ENCODE data around the gene ADIG. TPM values are rescaled to one million over a fixed set of nuclear protein-coding genes. Genes with fewer than 3 reads are reported as not detected.

ADIG gene
- total RNA-seq, 4 donors from 2014 or later = not detected

DNA sequence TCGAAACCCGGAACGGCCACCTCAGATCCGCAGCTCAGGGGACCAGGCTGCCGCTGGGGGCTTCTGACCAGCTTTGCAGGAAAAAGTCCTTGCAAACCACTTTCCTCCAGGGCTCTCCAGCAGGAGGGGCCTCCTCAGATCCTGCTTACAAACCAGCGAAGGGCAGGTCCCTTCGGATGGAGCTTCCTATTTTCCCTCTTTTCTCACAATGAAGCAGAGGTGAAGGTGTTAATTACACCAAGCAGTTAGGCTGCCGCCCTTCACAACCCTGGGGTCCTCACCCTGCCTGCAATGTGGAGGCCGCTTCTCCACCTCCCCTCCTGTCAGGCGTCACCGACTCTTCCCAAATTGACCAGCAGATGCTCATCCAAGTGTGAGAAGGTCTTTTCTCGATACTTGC lies 26.4 kb downstream of the ADIG start:
- DNase-seq = no peak
- Histone ChIP-seq H3K4me1 (no peaks in the 10 kb centered on the region), H3K27ac (no peak overlapping the region), H3K27me3 (no peaks in the 10 kb centered on the region), H3K4me3 (no peak overlapping the region), H3K36me3 (no peaks in the 10 kb centered on the region), H3K9me3 (no peaks in the 10 kb centered on the region)
- TF ChIP-seq POLR2A (IDR thresholded peaks at IDR 0.05) = no peak
- TF ChIP-seq, protein P1, sequence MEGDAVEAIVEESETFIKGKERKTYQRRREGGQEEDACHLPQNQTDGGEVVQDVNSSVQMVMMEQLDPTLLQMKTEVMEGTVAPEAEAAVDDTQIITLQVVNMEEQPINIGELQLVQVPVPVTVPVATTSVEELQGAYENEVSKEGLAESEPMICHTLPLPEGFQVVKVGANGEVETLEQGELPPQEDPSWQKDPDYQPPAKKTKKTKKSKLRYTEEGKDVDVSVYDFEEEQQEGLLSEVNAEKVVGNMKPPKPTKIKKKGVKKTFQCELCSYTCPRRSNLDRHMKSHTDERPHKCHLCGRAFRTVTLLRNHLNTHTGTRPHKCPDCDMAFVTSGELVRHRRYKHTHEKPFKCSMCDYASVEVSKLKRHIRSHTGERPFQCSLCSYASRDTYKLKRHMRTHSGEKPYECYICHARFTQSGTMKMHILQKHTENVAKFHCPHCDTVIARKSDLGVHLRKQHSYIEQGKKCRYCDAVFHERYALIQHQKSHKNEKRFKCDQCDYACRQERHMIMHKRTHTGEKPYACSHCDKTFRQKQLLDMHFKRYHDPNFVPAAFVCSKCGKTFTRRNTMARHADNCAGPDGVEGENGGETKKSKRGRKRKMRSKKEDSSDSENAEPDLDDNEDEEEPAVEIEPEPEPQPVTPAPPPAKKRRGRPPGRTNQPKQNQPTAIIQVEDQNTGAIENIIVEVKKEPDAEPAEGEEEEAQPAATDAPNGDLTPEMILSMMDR (IDR thresholded peaks at IDR 0.05) = no peak

DNA sequence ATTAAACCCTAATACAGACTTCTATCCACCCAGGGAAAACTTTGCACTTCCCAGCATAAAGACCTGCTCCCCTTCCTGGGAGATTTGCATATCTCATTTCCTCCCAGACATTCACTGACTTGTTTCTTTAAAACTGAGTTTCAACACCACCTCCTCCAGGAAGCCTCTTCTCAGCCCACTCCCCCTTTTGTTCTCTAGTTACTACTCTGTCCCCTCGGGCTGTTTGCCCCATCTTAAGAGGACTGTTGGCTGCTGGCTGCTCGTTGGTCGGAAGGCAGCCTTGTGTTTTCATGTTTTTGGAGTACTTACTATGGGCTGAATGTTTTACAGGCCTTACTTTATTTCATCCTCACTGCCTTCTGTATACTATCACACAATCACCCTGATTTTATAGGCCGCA lies 27.2 kb downstream of the ADIG start:
- H3K4me1 ChIP-seq = no peaks in the 10 kb centered on the region
- no peak overlapping the region for H3K27ac ChIP-seq
- no peak for DNase-seq
- H3K36me3 ChIP-seq = no peaks in the 10 kb centered on the region
- H3K27me3 ChIP-seq = no peaks in the 10 kb centered on the region
- TF ChIP-seq POLR2A (IDR thresholded peaks at IDR 0.05) = no peak
- TF ChIP-seq, protein P1 (IDR thresholded peaks at IDR 0.05) = no peak
- no peak overlapping the region for H3K4me3 ChIP-seq
- H3K9me3 ChIP-seq = no peaks in the 10 kb centered on the region

DNA sequence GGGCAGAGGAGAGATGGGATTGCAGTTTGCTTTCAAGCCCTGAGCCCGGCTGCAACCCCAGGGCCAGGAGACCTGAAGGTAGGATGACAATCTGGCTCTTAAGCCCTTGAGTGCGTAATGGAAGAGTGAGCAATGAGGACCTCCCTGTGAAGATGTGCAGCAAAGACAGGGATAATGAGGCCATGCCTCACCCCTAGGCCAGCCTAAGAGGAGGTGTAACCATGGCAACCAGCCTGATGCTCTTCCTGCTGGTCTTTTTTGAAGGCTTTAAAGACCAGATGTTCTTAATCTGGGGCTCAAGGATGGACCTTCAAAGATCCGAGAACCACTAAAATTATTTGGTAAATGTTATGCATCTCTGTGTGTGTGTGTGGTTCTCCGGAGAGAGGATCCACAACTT lies 28.8 kb downstream of the ADIG start:
- no peaks in the 10 kb centered on the region for H3K36me3 ChIP-seq
- H3K27ac ChIP-seq = no peak overlapping the region
- H3K27me3 ChIP-seq = no peaks in the 10 kb centered on the region
- no peak for TF ChIP-seq POLR2A (IDR thresholded peaks at IDR 0.05)
- TF ChIP-seq, protein P1 (IDR thresholded peaks at IDR 0.05) = no peak
- H3K4me1 ChIP-seq = no peaks in the 10 kb centered on the region
- no peaks in the 10 kb centered on the region for H3K9me3 ChIP-seq
- no peak for DNase-seq
- no peak overlapping the region for H3K4me3 ChIP-seq

DNA sequence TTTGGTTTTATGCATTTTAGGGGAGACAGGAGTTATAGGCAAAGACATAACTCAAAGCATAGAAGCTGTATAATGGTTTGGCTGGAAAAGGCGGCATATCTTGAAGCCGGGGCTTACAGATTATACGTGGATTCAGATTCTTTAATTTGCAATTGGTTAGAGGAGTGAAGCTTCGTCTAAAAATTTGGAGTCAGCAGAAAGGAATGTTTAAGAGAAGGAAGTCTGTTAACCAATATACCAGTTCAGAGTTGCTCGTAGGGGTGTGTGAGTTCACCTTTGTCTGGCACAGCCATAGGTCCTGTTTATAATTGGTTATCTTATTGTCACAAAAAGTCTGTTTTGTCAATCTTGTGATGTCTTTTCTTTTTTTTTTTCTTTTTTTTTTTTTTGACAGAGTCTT lies 29.5 kb downstream of the ADIG start:
- Histone ChIP-seq H3K27me3 (no peaks in the 10 kb centered on the region), H3K27ac (no peak overlapping the region), H3K4me1 (no peaks in the 10 kb centered on the region), H3K4me3 (no peak overlapping the region), H3K9me3 (no peaks in the 10 kb centered on the region), H3K36me3 (no peaks in the 10 kb centered on the region)
- TF ChIP-seq POLR2A (IDR thresholded peaks at IDR 0.05) = no peak
- TF ChIP-seq, protein P1 (IDR thresholded peaks at IDR 0.05) = no peak
- DNase-seq = no peak

DNA sequence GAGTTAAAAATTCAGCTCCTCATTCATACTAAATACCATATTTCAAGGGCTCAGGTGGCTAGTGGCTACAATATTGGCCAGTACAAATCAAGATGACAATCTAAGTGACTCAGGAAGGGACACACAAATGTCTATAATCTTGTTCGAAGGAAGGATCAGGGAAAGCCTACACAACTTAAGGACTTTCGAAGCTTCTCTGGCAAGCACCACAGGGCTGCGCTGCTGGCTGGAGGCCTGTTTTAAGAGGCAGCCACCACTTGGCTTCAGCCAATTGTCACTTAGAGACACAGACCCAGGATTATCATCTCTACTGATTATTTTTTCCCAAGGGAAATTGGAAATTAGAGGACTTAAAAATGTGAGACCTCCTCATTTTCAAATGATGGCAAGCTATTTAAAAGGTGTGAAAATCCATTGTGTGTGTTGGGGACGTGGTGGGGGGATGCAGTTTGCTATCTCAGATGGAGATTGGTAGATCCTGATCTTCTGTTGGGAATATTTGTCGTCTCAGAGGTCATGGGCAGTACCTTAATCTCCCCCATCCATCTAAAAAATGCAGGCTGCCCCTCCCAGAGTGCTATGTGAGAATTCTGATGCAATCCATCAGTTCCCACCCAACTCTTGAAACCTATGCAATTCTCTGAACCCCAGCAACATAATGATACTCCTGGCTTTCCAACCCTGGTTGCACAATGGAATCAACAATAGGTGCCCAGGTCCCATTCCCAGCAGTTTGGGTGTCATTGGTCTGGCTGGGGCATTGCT lies 31.9 kb downstream of the ADIG start:
- Histone ChIP-seq H3K36me3 (no peaks in the 10 kb centered on the region), H3K27me3 (no peaks in the 10 kb centered on the region), H3K27ac (no peak overlapping the region), H3K4me3 (no peak overlapping the region), H3K4me1 (no peaks in the 10 kb centered on the region), H3K9me3 (no peaks in the 10 kb centered on the region)
- no peak for DNase-seq
- TF ChIP-seq, protein P1 (IDR thresholded peaks at IDR 0.05) = no peak

All from Peyer's patch (tissue), 4 donors.